HEK293 (cell line): ENCODE measurements around the gene ACYP1.

Experiments
- ATF2 ChIP-seq: fragments of 450-650 bp; formaldehyde crosslinking; IDR thresholded peaks from 2 replicates; pipeline ENCODE4 v1.5.1; 2016; ENCODE audit warnings: missing biosample characterization, missing genetic modification characterization, low read depth
- CTCF ChIP-seq: fragments of 450-650 bp; formaldehyde crosslinking; IDR thresholded peaks from 2 replicates; pipeline ENCODE4 v1.5.1; 2016; ENCODE audit warnings: missing biosample characterization, missing genetic modification characterization
- KLF7 ChIP-seq: fragments of 450-650 bp; formaldehyde crosslinking; IDR thresholded peaks from 2 replicates; pipeline ENCODE4 v1.5.1; 2016; ENCODE audit warnings: missing biosample characterization, missing genetic modification characterization, borderline replicate concordance
- MZF1 ChIP-seq: fragments of 450-650 bp; formaldehyde crosslinking; IDR thresholded peaks from 2 replicates; pipeline ENCODE4 v1.5.1; 2017; ENCODE audit warnings: missing biosample characterization, missing genetic modification characterization, borderline replicate concordance
- PRDM10 ChIP-seq: fragments of 450-650 bp; formaldehyde crosslinking; IDR thresholded peaks from 2 replicates; pipeline ENCODE4 v1.5.1; 2016; ENCODE audit warnings: missing biosample characterization, missing genetic modification characterization
- YY1 ChIP-seq: fragments of 450-650 bp; formaldehyde crosslinking; IDR thresholded peaks from 2 replicates; pipeline ENCODE4 v1.5.1; 2018; ENCODE audit warnings: missing biosample characterization, missing genetic modification characterization
- ZFP41 ChIP-seq: fragments of 450-650 bp; formaldehyde crosslinking; IDR thresholded peaks from 2 replicates; pipeline ENCODE4 v1.5.1; 2016; ENCODE audit warnings: missing biosample characterization, missing genetic modification characterization, borderline replicate concordance
- ZNF311 ChIP-seq: fragments of 450-650 bp; formaldehyde crosslinking; IDR thresholded peaks from 2 replicates; pipeline ENCODE4 v1.5.1; 2017; ENCODE audit warnings: missing biosample characterization, missing genetic modification characterization, borderline replicate concordance
- ZNF510 ChIP-seq: fragments of 450-650 bp; formaldehyde crosslinking; IDR thresholded peaks from 2 replicates; pipeline ENCODE4 v1.5.1; 2018; ENCODE audit warnings: mild to moderate bottlenecking, missing genetic modification characterization, missing biosample characterization; ENCODE audit not compliant: insufficient replicate concordance

GRCh38 chr14:75069811-75070145 lies 6.0 kb upstream of the ACYP1 start:
- TF ChIP-seq CTCF (tag by site-specific recombination) = no peak
- no peak for TF ChIP-seq ZNF311 (tag by site-specific recombination)
- no peak for TF ChIP-seq ATF2 (tag by site-specific recombination)
- TF ChIP-seq KLF7 (tag by site-specific recombination) = no peak
- TF ChIP-seq PRDM10 (tag by site-specific recombination) = no peak
- TF ChIP-seq ZNF510 (tag by site-specific recombination) = no peak
- TF ChIP-seq ZFP41 (tag by site-specific recombination) = no peak
- no peak for TF ChIP-seq MZF1 (tag by site-specific recombination)
- no peak for TF ChIP-seq YY1
